Measurements from ENCODE around the gene CD1B.
A peak's percentile ranks its signal among the peaks of the same experiment; 100 is the strongest.
"Not testable (repeated sequence)": the region's sequence is repeated elsewhere in the genome, so short reads cannot be mapped to it uniquely, and the experiment has no call there.

Gene CD1B

DNA sequence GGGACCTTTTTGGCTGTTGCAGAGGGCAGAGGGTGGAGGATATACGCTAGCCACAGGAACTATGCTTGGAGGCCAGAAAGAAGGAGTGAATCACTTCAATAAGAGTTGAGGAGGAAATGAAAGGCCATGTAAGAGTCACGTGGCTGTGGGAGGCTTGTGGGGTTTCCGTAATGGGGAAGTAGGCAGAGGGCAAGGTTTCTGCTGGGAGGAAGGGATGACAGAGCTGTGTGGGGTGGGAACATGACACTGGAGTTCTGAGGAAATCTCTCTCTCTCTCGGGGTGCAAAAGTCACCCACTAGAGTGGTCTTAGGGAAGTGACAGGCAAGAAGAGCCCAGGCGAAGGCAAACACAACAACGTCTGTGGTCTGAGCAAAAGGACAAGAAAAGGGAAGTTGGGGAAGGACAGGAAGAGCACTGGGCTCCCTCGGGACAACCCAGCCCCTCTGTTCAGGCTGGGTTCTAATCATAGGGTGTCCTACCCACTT lies 45.5 kb downstream of the CD1B start:
- H3K4me3 ChIP-seq (ENCODE audit: low read depth, low read length), result no peak overlapping the region
- DNase-seq (ENCODE audit: low read depth), result peak; percentile 99
- no peak for TF ChIP-seq POLR2A (IDR thresholded peaks at IDR 0.05; ENCODE audit: extremely low read depth, insufficient read length)
- TF ChIP-seq, protein P1, sequence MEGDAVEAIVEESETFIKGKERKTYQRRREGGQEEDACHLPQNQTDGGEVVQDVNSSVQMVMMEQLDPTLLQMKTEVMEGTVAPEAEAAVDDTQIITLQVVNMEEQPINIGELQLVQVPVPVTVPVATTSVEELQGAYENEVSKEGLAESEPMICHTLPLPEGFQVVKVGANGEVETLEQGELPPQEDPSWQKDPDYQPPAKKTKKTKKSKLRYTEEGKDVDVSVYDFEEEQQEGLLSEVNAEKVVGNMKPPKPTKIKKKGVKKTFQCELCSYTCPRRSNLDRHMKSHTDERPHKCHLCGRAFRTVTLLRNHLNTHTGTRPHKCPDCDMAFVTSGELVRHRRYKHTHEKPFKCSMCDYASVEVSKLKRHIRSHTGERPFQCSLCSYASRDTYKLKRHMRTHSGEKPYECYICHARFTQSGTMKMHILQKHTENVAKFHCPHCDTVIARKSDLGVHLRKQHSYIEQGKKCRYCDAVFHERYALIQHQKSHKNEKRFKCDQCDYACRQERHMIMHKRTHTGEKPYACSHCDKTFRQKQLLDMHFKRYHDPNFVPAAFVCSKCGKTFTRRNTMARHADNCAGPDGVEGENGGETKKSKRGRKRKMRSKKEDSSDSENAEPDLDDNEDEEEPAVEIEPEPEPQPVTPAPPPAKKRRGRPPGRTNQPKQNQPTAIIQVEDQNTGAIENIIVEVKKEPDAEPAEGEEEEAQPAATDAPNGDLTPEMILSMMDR (IDR thresholded peaks at IDR 0.05; ENCODE audit: low read depth, low read length), result no peak
- peak; percentile 74 for TF ChIP-seq MYC (IDR thresholded peaks at IDR 0.05; ENCODE audit: low read depth, low read length)
- TF ChIP-seq, protein P2, sequence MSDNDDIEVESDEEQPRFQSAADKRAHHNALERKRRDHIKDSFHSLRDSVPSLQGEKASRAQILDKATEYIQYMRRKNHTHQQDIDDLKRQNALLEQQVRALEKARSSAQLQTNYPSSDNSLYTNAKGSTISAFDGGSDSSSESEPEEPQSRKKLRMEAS (IDR thresholded peaks at IDR 0.05; ENCODE audit: low read depth, low read length), result peak; percentile 98

DNA sequence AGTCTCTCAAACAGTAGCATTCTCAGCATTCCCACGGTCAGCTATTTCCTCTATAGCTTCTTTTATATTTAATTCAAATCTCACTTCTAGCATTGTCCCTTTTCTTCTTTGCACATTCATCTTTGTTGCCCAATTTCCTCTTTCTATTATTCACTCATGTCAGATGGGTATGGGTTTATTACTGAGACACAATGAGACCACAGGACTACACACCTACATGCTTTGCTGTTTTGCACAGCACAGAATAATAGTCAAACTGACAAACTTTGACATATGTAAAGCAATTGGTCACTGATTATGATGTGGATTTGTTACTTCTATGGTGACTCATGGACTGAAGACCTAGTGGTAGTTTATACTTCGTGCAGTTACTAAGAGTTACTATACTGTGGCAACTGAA lies 47.4 kb downstream of the CD1B start:
- DNase-seq (ENCODE audit: low read depth), result peak; percentile 77
- TF ChIP-seq, protein P2 (IDR thresholded peaks at IDR 0.05; ENCODE audit: low read depth, low read length), result 0 out of 2 replicates have a peak, but pooled peaks have one; percentile 7
- no peak for TF ChIP-seq MYC (IDR thresholded peaks at IDR 0.05; ENCODE audit: low read depth, low read length)
- no peak overlapping the region for H3K4me3 ChIP-seq (ENCODE audit: low read depth, low read length)

DNA sequence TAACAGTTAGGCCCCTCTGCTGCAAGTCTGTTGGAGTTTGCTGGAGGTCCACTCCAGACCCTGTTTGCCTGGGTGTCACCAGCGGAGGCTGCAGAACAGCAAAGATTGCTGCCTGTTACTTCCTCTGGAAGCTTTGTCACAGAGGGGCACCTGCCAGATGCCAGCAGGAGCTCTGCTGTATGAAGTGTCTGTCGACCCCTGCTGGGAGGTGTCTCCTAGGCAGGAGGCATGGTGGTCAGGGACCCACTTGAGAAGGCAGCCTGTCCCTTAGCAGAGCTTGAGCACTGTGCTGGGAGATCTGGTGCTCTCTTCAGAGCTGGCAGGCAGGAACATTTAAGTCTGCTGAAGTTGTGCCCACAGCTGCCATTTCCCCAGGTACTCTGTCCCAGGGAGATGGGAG lies 48.9 kb downstream of the CD1B start:
- peak; percentile 16 for DNase-seq (ENCODE audit: low read depth)
- H3K4me3 ChIP-seq (ENCODE audit: low read depth, low read length), result not testable (repeated sequence)
